Measurements from ENCODE around the gene TMEM184B.

Gene TMEM184B

DNA sequence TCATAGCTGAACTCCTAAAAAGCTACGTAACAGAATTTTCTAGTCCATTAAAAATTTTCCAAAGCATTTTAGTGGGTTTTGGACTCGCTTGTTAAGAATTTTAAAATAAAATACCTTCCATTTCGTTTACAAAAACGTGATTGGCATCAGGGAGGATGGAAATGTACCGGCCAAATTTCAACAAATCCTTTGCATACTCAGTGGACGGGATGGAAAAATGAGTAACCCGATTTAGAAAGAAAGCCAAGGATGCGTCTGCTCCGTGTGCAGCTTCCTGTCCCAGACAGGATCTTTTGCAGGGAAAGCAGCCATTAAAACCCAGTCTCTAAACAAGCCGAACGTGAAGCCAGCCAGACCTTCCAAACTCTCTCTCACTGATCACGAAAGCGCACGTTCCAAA lies 15.6 kb downstream of the TMEM184B start:
- H3K4me3 ChIP-seq (ENCODE audit: low read depth, low read length), result no peak overlapping the region
- no peak for TF ChIP-seq CTCF (conservative IDR thresholded peaks at IDR 0.05; ENCODE audit: low read depth, low read length)
- peak; percentile 66 for DNase-seq (ENCODE audit: low read depth)

GRCh38 chr22:38255697-38256096 lies 17.1 kb downstream of the TMEM184B start:
- DNase-seq (ENCODE audit: low read depth), result no peak
- TF ChIP-seq CTCF (conservative IDR thresholded peaks at IDR 0.05; ENCODE audit: low read depth, low read length), result no peak
- H3K4me3 ChIP-seq (ENCODE audit: low read depth, low read length), result no peak overlapping the region

DNA sequence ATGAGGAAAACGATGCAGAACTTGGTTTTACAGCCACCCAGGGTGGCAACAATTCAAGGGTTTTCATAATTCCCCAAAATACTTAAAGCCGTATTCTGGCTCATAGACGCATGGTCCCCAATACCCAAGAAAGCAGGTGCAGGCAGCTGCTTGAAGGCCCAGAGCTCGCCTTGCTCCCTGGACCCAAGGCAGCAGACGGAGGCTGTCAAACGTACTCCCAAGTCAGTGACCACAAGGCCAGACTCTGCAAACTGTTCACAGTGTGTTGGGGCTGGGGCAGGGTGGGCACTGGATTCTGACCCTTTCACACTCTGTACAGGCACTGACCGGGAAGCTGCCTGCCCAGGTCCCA lies 21.5 kb downstream of the TMEM184B start:
- DNase-seq (ENCODE audit: low read depth), result no peak
- no peak for TF ChIP-seq CTCF (conservative IDR thresholded peaks at IDR 0.05; ENCODE audit: low read depth, low read length)
- H3K4me3 ChIP-seq (ENCODE audit: low read depth, low read length), result no peak overlapping the region

DNA sequence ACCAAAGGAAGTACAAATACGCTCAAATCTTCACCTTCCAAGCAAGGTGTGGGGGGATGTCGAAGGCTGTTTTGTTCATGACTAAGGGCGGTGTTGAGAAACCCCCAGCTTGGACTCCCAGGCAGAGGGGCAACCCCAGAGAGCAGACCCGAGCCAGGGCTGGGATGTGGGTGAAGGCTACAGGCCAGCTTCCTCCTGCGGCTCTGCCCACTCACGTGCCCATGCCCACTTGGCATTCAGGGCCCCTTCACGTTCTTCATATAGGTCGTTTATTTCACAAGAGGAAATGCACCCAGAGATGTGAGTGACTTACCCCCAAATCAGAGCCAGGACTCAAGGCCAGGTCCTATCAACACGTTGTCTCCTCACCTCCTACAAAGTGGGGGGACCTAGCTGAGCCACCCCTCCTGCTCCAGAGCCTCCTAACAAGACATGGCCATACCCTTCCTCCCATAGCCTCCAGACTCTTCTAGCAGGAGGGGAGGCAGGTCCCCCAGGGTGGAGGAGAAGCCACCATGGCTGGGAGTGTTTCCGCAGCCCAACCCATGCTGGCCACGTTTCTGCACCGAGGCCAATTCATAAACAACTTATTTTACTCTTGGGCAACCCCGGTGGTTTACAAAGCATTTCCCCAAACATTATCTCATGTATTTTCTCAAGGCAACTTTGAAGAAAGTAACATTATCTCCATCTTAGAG lies 22.0 kb downstream of the TMEM184B start:
- H3K4me3 ChIP-seq (ENCODE audit: low read depth, low read length), result no peak overlapping the region
- no peak for TF ChIP-seq CTCF (conservative IDR thresholded peaks at IDR 0.05; ENCODE audit: low read depth, low read length)

DNA sequence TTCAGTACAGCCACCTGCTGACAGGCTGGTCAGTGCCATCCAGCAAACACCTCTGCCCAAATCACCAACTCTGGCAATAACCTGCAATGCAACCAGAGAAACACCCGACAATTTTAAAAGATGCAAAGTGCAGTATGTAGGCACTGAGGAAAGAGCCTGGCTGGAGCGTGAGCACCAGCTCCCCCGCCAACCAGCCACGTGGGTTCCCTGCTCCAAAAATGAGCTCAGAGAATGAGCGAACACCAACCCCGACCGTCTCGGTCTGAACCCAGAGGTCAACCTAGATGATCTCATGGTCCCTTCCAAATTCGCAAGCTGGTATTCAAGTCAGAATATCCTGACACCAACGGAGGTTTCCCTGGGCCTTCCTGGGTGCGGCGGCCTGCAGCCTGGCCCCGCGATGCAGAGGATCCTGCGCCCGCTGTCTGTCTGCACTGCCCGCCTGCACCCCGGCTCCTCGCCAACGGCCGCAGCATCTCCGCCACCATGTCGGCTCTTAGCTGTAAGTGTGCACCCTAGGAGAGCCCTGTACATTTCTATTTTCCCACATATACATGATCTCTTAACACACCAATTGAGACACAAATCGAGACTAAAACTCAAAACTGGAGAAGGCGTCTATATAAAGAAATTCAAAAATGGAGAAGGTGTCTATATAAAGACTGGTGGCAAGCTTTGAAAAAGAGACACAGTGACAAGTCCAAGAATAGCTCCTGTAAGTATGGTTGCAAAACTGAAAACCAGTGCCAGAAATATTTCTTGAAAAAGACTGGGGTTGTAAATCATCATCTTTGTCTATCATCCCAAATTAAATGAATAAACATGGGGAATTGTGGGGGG lies 22.8 kb downstream of the TMEM184B start:
- H3K4me3 ChIP-seq (ENCODE audit: low read depth, low read length), result no peak overlapping the region
- TF ChIP-seq CTCF (conservative IDR thresholded peaks at IDR 0.05; ENCODE audit: low read depth, low read length), result no peak
- no peak for DNase-seq (ENCODE audit: low read depth)

More for the DNA sequence above, 22.0 kb downstream of the TMEM184B start:
- no peak for DNase-seq (ENCODE audit: low read depth)

DNA sequence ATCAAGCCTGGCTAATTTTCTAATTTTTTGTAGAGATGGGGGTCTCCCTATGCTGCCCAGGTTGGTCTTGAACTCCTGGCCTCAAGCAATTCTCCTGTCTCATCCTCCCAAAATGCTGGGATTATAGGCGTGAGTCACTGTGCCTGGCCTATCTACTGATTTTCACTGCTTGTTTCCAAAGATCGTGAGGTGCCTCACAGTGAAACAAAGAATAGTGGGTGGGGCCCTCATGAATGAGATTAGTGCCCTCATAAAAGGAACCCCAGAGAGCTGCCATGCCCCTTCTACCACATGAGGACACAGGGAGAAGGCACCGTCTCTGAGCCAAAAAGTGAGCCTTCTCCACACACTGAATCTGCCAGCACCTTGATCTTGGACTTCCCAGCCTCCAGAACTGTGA lies 23.5 kb downstream of the TMEM184B start:
- DNase-seq (ENCODE audit: low read depth), result no peak
- TF ChIP-seq CTCF (conservative IDR thresholded peaks at IDR 0.05; ENCODE audit: low read depth, low read length), result no peak
- no peak overlapping the region for H3K4me3 ChIP-seq (ENCODE audit: low read depth, low read length)

Measured in choroid plexus epithelial cell (primary cell).